Activated CD8-positive, alpha-beta memory T cell treated with anti-CD3 and anti-CD28 coated beads, Interleukin-2, amount 10 ng/mL, durations not matched to agents 7 days and 5 days (primary cell): ENCODE data around the gene TREML4. TPM values are rescaled to one million over a fixed set of nuclear protein-coding genes. Genes with fewer than 3 reads are reported as not detected.

Experiments used
- ATAC-seq: fragments of 150-1000 bp; cut with Tn5 transposase; one replicate; pipeline ENCODE4 v1.10.0; 2021; ENCODE audit warnings: moderate library complexity
- CTCF ChIA-PET: fragments of 350-600 bp; sonication (Branson Sonifier 250); formaldehyde crosslinking; loops from one replicate; lab custom pipeline; 2021; ENCODE audit warnings: antibody characterized with exemption; lab: Charles Lee
- DNase-seq: peaks from one replicate; pipeline ENCODE4 v3.0.0-alpha.2; 2020
- H3K27ac Mint-ChIP-seq: one replicate; pipeline ENCODE4 v1.8.0; 2021; ENCODE audit warnings: mild to moderate bottlenecking, mixed read lengths
- H3K27me3 Mint-ChIP-seq: one replicate; pipeline ENCODE4 v1.8.0; 2021; ENCODE audit warnings: mixed read lengths
- H3K36me3 Mint-ChIP-seq: one replicate; pipeline ENCODE4 v1.8.0; 2021; ENCODE audit warnings: mild to moderate bottlenecking, mixed read lengths
- H3K4me1 Mint-ChIP-seq: one replicate; pipeline ENCODE4 v1.8.0; 2021; ENCODE audit warnings: mixed read lengths
- H3K4me3 Mint-ChIP-seq: one replicate; pipeline ENCODE4 v1.8.0; 2021; ENCODE audit warnings: mild to moderate bottlenecking, moderate library complexity, mixed read lengths
- H3K9me3 Mint-ChIP-seq: one replicate; pipeline ENCODE4 v1.8.0; 2022; ENCODE audit warnings: low read depth, mixed read lengths
- total RNA-seq, 2 experiments: library from RNA; stranded (reverse); gene quantifications; one replicate each; pipeline ENCODE4 v1.2.3, GENCODE V29; 2021

TREML4 gene
- total RNA-seq, 2 experiments from 2014 or later, result not detected

DNA sequence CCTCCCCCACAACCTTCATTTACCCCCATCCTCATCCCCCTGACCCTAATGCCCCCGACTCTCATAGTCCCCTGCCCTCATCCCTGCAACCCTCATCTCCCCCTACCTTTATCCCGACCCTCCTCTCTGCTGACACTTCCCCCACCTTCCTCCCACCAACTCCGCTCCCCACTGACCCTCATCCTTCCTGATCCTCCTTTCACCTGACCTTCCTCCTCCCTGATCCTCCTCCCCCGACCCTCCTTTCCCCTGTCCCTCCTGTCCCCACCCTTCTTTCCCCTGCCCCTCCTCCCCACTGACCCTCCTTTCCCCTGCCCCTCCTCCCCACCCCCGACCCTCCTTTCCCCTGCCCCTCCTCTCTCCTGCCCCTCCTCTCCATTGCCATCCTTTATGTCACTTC lies 34.3 kb upstream of the TREML4 start:
- no peak for ATAC-seq
- CTCF ChIA-PET, result no interaction called here
- Mint-ChIP-seq H3K27ac (no peak overlapping the region), H3K9me3 (peaks cover 9% of the 10 kb centered on the region), H3K4me1 (peaks cover 4% of the 10 kb centered on the region), H3K4me3 (no peak overlapping the region), H3K36me3 (peaks cover 12% of the 10 kb centered on the region), H3K27me3 (no peaks in the 10 kb centered on the region)
- no peak for DNase-seq

DNA sequence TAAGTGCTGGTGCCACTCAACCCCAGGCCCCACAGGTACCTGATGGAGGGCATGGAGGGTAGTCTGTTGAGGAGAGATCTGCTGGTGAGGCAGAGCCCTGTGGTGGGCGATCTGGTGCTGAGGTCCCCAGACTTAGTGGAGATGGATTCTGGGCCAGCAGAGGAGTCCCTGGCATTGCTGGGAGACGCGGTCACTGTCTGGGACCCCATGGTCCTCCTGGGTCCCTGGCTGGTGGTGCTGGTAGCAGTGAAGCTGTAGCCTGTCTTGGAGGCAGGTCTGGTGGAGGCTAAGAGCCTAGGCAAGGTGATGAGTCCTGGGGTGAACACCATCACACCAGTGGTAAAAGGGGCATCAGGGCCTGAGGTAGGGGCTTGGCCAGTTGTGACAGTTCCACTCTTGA lies 33.8 kb upstream of the TREML4 start:
- DNase-seq, result no peak
- H3K4me1 Mint-ChIP-seq, result peaks cover 8% of the 10 kb centered on the region

DNA sequence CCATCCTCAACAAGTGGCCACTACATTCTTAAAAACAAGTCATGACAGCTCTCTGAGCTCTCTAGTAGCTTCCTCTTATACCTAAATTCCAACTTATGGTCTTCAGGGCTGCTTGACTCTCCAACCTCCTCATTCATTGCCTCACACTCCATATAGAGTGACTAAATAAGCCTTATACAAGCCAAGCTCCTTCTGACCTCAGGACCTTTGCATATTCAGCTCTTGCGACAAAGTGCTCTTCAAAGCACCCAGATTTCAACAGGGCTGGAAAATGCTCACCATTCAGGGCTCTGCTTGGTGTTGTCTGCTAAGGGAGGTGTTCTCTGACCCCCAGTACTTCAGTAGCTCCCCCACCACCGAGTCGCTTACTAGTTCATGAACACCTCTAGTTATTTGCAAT lies 30.9 kb upstream of the TREML4 start:
- H3K27ac Mint-ChIP-seq, result no peak overlapping the region
- peaks cover 37% of the 10 kb centered on the region for H3K4me1 Mint-ChIP-seq
- H3K4me3 Mint-ChIP-seq, result no peak overlapping the region
- peaks cover 3% of the 10 kb centered on the region for H3K36me3 Mint-ChIP-seq
- no peak for DNase-seq
- H3K9me3 Mint-ChIP-seq, result no peaks in the 10 kb centered on the region
- CTCF ChIA-PET, result interaction anchor here (0.8 to 3.6 kb wide), 4 partner anchors 15 to 137 kb away, joined by 3 to 17 read pairs (median 3); partner anchors contain the start of genes NFYA and OARD1
- H3K27me3 Mint-ChIP-seq, result no peaks in the 10 kb centered on the region
- ATAC-seq, result no peak

More for the DNA sequence above, 33.8 kb upstream of the TREML4 start:
- CTCF ChIA-PET, result interaction anchor here (3.6 kb wide), 1 partner anchor 12 kb away, joined by 17 read pairs; no protein-coding TSS in a partner anchor
- Mint-ChIP-seq H3K27ac (no peak overlapping the region), H3K27me3 (no peaks in the 10 kb centered on the region), H3K36me3 (peaks cover 10% of the 10 kb centered on the region), H3K4me3 (no peak overlapping the region), H3K9me3 (peaks cover 6% of the 10 kb centered on the region)
- no peak for ATAC-seq

DNA sequence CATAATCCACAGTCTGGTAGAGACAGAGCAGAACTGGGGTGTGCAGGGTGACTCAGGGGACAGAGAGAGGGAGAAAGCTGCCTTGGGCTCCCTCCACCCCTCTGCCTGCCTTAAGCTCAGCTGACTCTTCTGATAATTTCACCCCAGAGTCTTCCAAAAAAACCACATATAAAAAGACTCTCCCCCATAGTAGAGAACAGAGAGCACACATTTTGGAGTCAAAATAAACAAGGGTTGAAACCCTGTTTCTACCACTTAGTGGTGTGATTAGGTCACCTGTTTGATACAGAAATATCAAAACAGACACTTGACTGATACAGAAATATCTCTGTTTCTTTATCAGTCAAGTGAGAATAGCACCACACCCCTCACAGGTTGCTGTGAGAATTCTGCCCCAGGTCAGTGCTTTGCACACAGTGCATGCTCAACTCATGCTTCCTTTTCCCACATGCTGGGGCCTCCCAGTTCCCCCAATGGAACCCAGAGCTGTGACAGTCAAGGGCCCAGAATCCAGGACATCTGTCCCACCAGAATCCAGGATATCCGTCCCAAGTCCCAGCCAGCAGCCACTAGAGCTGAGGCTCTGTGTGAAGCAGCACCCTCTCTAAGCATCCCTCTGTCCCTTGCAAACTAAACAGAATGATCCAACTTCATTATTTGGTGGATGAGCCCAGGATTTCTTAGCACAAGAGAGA lies 28.4 kb upstream of the TREML4 start:
- Mint-ChIP-seq H3K4me1 (peaks cover 43% of the 10 kb centered on the region), H3K4me3 (peak overlapping the region; percentile 43)

DNA sequence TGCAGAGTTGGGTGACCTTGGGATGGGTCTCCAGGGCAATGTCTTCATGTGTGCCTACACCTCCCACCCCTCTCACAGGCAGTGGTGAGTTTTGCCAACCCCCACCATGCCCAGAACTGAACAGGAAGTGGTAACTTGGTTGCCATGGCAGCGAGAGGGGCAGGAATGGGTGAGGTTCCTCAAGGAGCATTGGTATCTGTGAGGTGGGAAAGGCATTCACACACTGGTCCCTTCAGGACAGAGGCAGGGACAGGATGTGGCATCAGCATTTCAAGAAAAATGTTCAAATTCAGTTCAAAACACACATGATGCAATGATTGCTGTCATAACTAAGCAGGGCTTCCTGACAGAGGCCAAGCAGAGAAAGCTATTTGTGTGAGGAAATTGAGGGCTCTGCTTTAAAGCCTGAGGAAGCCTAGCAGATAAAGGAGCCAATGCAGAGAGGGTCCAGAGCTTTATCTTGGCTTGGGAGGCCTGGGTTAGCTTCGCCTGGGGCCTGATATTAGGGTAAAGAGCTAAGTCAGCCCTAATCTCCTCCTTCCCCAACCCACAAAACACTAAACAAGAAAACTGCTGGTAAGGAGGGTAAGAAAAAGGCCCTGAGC lies 27.8 kb upstream of the TREML4 start:
- peak overlapping the region; percentile 96 for H3K27ac Mint-ChIP-seq
- peak overlapping the region; percentile 43 for H3K4me3 Mint-ChIP-seq
- H3K9me3 Mint-ChIP-seq, result no peaks in the 10 kb centered on the region
- CTCF ChIA-PET, result interaction anchor here (0.8 to 2.3 kb wide), 11 partner anchors 9 to 168 kb away, joined by 3 to 8 read pairs (median 4); partner anchors contain the start of gene NCR2
- ATAC-seq (peak; percentile 74), DNase-seq (peak; percentile 82)
- no peaks in the 10 kb centered on the region for H3K27me3 Mint-ChIP-seq
- H3K36me3 Mint-ChIP-seq, result peaks cover 11% of the 10 kb centered on the region
- peaks cover 41% of the 10 kb centered on the region for H3K4me1 Mint-ChIP-seq

More for the DNA sequence above, 28.4 kb upstream of the TREML4 start:
- H3K27ac Mint-ChIP-seq, result peak overlapping the region; percentile 96
- H3K9me3 Mint-ChIP-seq, result no peaks in the 10 kb centered on the region
- no peaks in the 10 kb centered on the region for H3K27me3 Mint-ChIP-seq
- peak; percentile 64 for ATAC-seq
- DNase-seq, result peak; percentile 70
- CTCF ChIA-PET, result interaction anchor here (0.8 to 2.3 kb wide), 8 partner anchors 8 to 100 kb away, joined by 3 to 8 read pairs (median 6); no protein-coding TSS in a partner anchor
- H3K36me3 Mint-ChIP-seq, result peaks cover 5% of the 10 kb centered on the region

DNA sequence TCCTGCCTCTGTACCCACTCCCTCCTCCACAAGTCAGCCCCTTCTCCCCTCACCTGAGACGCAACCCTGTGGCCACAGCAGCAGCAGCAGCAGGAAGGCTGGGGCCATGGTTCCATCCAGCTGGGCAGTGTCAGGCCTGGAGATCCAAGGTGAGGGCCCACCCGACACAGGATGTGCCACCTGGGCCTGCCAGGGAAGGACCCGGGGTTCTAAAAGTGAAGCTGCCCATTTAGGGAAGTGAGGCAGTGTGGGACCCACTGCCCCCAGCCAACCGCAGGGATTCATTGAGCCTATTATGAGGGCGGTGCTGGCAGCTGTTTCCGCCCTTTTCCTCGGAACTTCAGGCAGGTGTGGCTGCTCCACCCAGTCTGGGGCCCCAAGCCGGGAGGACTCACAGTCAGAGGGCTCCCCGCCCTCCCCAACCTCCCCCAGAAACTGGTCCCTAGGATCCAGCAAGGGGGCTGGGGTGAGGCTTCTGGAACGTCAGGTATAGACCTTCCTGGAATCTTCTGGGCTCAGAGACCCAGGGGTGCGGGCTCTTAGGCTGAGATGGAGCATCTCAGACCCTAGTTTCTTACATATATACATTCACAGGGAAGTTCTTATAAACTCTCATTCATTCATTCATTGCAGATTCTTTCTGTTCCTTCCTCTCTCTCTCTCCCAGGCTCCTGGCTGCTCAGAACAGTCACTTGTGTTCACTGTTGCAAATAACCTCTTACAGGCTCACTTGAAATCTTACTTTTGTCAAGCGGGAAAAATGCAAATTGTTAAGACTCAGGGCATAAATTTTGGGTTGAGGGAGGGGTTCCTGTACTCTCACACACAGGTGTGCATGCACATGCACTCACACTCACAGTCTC lies 27.0 kb upstream of the TREML4 start, which contains the start of gene TREML2:
TSS of gene TREML2 (minus strand) at position 249 of the 863 bp plus-strand sequence. CDS start at position 108, 141 bp downstream.
- Mint-ChIP-seq H3K36me3 (peaks cover 10% of the 10 kb centered on the region), H3K27ac (peak within 1 kb of the TSS; percentile 96), H3K4me1 (peaks cover 41% of the 10 kb centered on the region), H3K27me3 (no peaks in the 10 kb centered on the region), H3K4me3 (peak within 1 kb of the TSS; percentile 43), H3K9me3 (no peaks in the 10 kb centered on the region)
- ATAC-seq (peak; percentile 28), DNase-seq (peak; percentile 55)
- CTCF ChIA-PET, result interaction anchor here (0.8 to 2.3 kb wide), 11 partner anchors 9 to 173 kb away, joined by 3 to 8 read pairs (median 4); partner anchors contain the start of gene NCR2

DNA sequence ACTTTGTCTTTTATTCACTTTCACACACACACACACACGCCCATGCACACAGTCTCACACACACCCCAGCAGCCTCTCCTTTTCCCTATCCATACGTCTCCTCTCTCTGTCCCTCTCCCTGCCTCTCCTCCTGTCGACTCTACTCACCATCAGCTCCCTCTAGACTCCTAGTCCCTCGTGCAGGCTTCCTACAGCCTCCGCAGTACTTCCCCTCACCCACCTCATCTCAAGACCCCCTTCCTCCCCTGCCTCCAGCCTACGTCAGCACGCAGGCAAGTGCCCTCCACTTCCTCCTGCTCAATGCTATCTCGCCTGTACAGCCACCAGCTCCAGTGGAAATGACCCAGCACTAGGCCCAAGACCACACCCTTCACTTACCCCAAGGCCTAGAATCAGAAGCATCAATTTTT lies 26.4 kb upstream of the TREML4 start:
- H3K4me3 Mint-ChIP-seq, result peak overlapping the region; percentile 43
- H3K27ac Mint-ChIP-seq, result peak overlapping the region; percentile 96
- no peak for ATAC-seq
- DNase-seq, result no peak
- CTCF ChIA-PET, result interaction anchor here (0.9 to 1.6 kb wide), 3 partner anchors 15 to 174 kb away, joined by 3 to 4 read pairs (median 3); no protein-coding TSS in a partner anchor
- no peaks in the 10 kb centered on the region for H3K27me3 Mint-ChIP-seq
- no peaks in the 10 kb centered on the region for H3K9me3 Mint-ChIP-seq
- H3K36me3 Mint-ChIP-seq, result peaks cover 10% of the 10 kb centered on the region
- peaks cover 41% of the 10 kb centered on the region for H3K4me1 Mint-ChIP-seq

DNA sequence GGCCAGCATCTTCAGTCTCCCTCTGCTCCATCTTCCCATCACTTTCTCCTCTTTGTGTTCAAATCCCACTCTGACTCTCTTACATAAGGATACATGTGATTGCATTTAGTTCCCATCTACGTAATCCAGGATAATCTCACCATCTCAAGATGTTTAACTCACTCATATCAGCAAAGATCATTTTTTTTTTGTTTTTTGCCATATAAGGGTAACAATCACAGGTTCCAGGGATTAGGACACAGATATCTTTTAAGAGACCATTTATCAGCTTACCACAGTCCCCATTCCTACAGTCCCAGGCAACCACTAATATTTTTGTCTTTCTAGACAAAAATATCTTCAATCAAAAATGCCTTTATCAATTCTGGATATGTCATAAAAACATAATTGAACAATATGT lies 24.0 kb upstream of the TREML4 start:
- H3K27me3 Mint-ChIP-seq, result no peaks in the 10 kb centered on the region
- H3K4me3 Mint-ChIP-seq, result no peak overlapping the region
- DNase-seq (no peak), ATAC-seq (no peak)
- H3K9me3 Mint-ChIP-seq, result peaks cover 1% of the 10 kb centered on the region
- H3K36me3 Mint-ChIP-seq, result peaks cover 13% of the 10 kb centered on the region
- H3K27ac Mint-ChIP-seq, result no peak overlapping the region
- CTCF ChIA-PET, result interaction anchor here (2.0 kb wide), 1 partner anchor 12 kb away, joined by 4 read pairs; no protein-coding TSS in a partner anchor
- H3K4me1 Mint-ChIP-seq, result peaks cover 41% of the 10 kb centered on the region

DNA sequence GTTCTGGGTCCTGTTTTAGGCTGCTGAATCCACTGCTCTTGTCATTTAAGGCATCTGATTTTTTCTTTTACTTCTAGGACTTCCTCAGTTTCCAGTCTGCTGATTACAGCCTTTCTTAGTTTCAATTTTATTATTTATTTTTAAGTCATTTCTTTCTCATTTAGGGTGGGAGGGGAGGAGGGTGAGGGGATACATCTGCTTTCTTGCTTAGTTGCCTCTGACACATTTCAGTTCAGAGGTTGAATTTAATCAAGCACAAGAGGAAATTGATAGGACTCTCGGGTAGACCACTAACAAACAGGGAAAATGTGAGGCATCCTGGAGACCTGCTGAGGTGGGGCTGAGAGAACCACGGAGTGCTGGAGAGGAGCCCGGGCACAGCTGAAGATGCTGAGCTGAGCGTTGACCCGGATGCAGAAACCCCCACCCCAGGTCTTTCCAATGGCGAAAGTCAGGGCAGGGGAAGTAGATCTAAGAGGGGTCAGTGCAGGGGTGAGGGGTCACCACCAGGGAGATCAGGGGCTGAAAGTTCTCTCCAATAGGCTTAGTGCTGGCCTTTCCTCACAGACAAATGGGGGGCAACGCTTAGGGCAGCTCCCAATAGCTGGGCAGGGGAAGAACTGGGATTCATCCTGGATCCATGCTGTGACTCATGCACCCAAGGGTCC lies 19.6 kb upstream of the TREML4 start:
- H3K4me1 Mint-ChIP-seq, result peaks cover 3% of the 10 kb centered on the region
- no peak for ATAC-seq
- no peak overlapping the region for H3K27ac Mint-ChIP-seq
- peaks cover 1% of the 10 kb centered on the region for H3K9me3 Mint-ChIP-seq
- CTCF ChIA-PET, result interaction anchor here (1.6 kb wide), 1 partner anchor 9 kb away, joined by 4 read pairs; no protein-coding TSS in a partner anchor
- peak; percentile 30 for DNase-seq
- H3K4me3 Mint-ChIP-seq, result no peak overlapping the region
- H3K36me3 Mint-ChIP-seq, result peaks cover 13% of the 10 kb centered on the region
- H3K27me3 Mint-ChIP-seq, result peaks cover 7% of the 10 kb centered on the region

DNA sequence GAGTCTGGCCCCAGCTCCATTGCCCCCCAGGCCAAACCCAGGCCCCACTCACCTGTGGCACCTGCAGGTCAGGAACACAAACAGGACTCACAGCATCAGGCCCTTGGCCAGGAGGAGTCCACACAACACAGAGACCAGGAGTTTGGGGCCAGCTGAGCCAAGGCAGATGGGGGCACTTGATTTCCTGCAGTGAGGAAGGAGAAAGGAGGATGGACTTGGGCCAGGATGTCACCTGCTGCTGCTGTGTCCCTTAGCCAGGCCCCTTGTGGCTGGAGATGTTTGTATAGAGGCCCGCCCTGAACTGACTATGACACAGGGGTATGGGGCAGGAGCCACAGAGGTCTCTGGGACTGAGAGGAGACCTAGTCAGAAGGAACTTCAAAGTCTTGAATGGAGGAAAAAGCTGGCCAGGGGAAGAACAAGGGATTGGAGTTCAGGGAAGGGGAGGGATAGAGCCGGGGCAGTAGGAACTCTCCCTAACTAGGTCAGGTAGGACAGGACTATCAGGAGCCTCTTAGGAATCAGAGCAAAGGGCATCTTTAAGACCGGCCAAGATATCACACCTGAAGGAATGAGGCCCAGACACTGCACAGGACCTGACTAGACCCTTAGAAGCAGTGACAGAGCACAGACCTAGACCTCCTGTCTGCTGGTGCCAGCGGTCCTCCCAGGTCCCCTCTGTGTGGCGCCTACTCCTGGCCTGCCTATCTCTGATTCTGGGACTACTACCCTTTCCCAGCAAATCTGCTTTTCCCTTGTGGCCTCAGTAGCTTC lies 18.4 kb upstream of the TREML4 start:
- no peak for DNase-seq
- peaks cover 14% of the 10 kb centered on the region for H3K36me3 Mint-ChIP-seq
- H3K27ac Mint-ChIP-seq, result peak overlapping the region; percentile 31
- peaks cover 8% of the 10 kb centered on the region for H3K9me3 Mint-ChIP-seq
- H3K27me3 Mint-ChIP-seq, result peaks cover 12% of the 10 kb centered on the region
- CTCF ChIA-PET, result interaction anchor here (1.6 kb wide), 1 partner anchor 10 kb away, joined by 4 read pairs; no protein-coding TSS in a partner anchor
- no peak for ATAC-seq
- no peak overlapping the region for H3K4me3 Mint-ChIP-seq
- H3K4me1 Mint-ChIP-seq, result peaks cover 3% of the 10 kb centered on the region

DNA sequence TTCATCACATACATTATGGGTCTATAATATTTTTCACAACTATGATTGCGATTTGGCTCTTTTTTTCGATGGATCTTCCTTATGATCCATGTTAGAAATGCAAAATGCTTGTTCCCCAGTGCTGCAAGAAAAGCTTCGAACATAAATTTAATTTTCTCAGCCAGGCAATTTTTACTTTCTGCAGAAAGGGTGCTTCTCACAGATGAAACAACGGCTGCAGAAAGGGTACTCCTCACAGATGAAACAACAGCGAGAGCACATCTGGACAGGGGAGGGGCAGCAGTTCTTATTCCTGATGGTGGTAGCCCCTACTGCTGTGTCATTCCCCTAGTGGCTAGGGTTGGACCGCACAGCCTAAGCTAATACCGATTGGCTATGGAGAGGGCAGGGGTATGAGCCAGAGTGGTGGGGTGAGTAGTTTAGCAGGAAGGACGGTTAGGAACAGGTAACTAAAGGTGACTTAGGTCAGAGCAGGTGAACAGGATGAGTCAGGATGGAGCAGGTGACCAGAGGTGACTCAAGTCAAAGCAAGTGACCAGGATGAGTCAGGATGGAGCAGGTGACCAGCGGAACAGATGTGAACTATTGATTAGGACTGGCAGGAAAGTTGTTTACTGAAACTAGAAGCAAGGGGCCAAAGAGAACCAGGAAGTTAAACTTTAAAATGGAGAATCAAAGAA lies 13.4 kb upstream of the TREML4 start:
- no peak overlapping the region for H3K27ac Mint-ChIP-seq
- H3K4me3 Mint-ChIP-seq, result no peak overlapping the region
- CTCF ChIA-PET, result no interaction called here
- ATAC-seq (no peak), DNase-seq (no peak)
- no peaks in the 10 kb centered on the region for H3K4me1 Mint-ChIP-seq
- peaks cover 16% of the 10 kb centered on the region for H3K27me3 Mint-ChIP-seq
- H3K36me3 Mint-ChIP-seq, result peaks cover 4% of the 10 kb centered on the region
- H3K9me3 Mint-ChIP-seq, result peaks cover 9% of the 10 kb centered on the region
